ENCODE results near the gene ZNF614.
"Not testable (repeated sequence)": the region's sequence is repeated elsewhere in the genome, so short reads cannot be mapped to it uniquely, and the experiment has no call there.

The ZNF614 gene

DNA sequence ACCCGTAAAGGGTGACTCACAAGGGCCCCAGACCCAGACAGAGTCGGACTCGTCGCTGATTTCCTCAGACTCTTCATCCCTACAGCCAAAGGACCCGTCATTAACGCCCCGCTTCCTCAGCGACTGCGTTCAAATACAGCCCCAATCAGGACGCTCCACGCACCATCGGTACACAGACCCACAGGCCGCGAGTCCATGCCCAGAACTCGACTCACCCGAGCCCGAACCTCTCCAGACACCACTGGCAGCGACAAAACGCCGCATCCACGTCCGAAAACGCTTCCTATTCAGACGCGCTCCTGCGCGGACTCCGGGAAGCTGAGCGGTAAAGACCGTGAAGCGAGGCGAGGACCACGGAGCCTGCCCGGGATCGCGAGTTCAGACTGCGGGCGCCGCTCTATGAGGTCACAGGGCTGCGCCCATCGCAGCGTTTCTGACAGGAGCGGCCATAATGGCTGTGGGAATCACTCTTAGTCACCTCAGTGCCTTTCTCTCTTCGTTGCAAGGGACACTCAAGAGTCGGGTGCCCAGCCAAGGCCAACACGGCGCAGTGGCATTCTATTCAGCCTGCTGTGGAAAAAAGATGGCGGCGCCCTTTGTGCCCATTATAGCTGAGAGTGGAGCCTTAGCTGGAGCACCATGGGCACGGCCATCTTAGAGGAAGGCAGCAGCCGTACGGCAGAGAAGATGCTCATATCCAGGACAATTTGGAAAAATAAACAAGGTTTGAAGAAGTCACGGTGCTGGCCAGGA is at the start of gene ZNF614:
Gene ZNF614 (minus strand): TSS at position 353 of the 753 bp plus-strand sequence. CDS start 2,634 bp downstream, outside the sequence.
- peak; percentile 89 for DNase-seq

DNA sequence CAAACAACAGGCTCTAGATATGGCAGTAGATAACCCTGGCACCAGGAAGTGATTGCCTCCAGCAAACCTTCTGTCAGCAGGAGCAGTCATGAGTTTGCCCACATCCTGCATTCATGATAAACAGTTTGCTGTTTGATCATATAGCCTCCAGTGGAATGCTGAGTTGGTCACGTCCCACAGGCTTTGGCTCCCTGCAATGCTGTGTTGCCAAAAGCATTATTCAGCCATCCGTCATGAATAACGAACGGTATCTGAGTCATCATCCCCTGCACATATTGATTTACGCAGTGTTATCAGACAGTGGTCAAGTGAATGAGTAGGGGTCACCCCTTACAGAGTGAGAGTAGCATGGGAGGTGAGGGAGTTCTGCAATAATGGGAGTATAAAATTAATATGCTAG is 42.3 kb upstream of the ZNF614 start:
- no peak for DNase-seq

DNA sequence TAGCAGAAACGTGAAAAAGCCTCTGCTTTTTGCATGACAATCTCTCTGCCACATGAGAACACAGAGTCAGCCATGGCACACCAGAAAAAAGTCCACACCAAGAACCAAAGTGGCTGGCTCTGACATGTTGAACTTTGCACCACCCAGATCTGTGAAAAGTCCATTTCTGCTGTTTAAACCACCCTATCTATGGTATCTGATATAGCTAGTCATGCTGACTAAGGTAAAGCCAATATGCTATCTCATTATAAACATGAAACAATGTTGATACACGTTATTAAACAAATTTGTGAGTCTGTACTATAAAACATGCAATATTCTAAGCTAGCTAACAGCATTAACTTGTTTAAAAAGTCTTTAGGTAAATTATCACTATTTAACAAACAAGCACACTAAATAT is 41.5 kb upstream of the ZNF614 start:
- no peak for DNase-seq

DNA sequence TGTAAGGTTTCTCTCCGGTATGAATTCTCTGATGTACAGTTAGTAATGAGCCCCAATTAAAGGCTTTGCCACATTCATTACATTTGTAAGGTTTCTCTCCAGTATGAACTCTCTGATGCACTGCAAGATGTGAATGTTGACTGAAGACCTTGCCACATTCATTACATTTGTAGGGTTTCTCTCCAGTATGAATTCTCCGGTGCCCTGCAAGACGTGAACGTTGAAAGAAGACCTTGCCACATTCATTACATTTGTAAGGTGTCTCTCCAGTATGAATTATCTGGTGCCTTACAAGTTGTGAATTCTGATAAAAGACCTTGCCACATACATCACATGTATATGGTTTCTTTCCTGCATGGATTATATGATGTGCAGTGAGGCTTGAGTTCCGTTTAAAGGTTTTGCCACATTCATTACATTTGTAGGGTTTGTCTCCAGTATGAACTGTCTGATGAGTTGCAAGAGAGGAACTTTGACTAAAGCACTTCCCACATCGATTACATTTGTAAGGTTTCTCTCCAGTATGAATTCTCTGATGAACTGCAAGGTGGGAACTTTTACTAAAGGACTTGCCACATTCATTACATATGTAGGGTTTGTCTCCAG is 38.2 kb upstream of the ZNF614 start:
- DNase-seq, result no peak

DNA sequence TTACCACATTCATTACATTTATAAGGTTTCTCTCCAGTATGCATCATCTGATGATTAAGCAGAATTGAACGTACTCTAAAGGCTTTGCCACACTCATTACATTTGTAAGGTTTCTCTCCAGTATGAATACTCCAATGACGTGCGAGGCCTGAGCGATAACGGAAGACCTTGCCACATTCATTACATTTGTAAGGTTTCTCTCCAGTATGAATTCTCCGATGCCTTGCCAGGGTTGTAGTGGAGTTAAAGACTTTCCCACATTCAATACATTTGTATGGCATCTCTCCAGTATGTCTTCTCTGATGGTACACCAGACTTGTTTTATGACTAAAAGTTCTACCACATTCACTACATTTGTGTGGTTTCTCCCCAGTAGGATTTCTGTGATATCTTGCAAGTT is 37.2 kb upstream of the ZNF614 start:
- no peak for DNase-seq

DNA sequence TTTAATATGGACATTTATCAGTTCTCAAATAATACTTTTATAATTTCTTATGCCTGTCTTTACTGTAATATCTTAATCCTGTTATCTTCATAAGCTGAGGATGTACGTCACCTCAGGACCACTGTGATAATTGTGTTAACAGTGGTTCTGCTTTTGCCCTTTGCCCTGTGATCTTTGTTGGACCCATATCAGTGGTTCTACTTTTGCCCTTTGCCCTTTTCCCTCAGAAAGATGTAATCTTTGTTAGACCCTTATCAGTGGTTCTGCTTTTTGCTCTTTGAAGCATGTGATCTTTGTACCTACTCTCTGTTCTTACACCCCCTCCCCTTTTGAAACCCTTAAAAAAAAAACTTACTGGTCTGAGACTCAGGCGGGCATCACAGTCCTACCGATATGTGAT is 28.3 kb upstream of the ZNF614 start:
- DNase-seq, result not testable (repeated sequence)

DNA sequence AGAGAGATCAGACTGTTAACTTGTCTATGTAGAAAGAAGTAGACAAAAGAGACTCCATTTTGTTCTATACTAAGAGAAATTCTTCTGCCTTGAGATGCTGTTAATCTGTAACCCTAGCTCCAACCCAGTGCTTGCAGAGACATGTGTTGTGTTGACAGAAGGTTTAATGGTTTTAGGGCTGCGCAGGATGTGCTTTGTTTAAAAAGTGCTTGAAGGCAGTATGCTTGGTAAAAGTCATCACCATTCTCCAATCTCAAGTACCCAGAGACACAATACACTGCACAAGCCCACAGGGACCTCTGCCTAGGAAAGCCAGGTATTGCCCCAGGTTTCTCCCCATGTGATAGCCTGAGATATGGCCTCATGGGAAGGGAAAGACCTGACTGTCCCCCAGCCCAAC is 23.6 kb upstream of the ZNF614 start:
- not testable (repeated sequence) for DNase-seq

DNA sequence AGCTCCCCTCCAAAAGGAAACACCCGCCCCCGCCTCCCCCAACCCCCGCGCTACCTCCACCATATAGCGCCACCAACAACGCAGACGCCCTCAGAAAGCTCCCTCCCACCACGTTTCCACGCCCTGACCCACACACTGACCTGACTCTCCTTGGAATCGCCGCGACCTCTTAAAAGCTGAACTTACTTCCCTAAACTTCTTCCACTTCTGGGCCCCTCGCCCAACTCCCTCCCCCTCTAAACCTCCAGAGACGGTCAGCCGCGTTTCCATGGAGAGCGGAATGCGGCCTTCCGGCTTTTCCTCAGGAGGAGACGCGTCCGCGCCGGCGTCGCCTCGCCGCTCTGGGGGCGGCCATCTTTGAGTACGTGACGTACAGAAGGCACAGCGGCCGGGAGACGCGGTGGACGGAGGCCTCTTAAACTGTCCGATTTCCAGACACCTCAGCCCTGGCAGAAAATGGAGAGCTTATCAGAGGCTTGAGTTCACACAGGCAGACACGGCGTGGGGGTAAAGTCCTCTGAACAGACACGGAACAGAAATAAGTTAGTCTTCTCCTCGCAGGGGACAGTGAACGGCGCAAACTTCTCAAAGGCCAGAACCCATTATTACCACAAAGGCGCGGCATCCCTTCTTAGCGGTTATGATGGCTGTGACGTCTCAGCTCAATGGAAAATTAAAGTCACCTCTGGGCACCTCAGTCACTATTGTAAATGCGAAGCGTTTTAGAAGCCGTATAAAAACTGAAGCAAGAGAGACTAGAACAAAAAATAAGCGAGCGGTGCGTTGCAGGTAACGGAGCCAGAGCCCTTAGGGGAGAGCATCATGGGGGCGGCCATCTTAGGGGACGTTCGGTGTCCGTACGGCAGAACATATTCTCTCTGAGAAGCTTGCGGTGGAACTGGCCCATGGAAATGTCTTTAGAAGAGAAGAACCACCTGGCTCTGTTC is 20.6 kb upstream of the ZNF614 start, which contains the start of gene ZNF432:
Gene ZNF432 (minus strand): TSS at position 284 of the 947 bp plus-strand sequence. CDS start 1,970 bp downstream, outside the sequence.
- peak; percentile 89 for DNase-seq

DNA sequence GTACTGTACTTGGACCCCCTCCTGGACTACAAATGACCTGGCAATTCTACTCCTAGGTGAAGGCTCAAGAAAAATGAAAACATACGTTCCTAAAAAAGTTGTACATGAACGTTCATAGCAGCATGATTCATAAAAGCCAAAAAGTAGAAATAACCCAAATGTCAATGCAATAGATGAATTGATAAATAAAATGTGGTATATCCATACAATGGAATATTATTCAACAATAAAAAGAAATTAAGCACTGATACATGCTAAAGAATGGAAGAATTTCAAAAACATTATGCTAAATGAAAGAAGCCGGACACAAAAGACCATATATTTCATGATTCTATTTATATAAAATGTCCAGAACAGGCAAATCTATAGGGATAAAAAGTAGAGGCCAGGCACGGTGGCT is 11.0 kb upstream of the ZNF614 start:
- no peak for DNase-seq

DNA sequence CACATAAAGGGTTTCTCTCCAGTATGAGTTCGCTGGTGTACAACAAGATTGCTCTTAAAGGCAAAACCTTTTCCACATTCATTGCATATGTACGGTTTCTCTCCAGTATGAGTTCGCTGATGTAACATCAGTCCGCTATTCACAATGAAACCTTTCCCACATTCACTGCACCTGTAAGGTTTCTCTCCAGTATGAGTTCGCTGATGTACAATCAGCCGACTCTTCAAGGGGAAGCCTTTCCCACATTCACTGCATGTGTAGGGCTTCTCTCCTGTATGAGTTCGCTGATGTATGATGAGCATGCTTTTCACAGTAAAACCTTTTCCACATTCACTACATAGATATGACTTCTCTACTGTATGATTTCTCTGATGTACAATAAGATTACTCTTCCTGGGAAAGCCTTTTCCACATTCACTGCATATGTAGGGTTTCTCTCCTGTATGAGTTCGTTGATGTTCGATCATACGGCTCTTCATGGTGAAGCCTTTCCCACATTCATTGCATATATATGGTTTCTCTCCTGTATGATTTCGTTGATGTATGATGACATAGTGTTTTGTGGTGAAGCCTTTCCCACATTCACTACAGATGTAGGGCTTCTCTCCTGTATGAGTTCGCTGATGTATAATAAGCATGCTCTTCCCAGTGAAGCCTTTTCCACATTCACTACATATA is 6.0 kb upstream of the ZNF614 start:
- DNase-seq, result no peak

DNA sequence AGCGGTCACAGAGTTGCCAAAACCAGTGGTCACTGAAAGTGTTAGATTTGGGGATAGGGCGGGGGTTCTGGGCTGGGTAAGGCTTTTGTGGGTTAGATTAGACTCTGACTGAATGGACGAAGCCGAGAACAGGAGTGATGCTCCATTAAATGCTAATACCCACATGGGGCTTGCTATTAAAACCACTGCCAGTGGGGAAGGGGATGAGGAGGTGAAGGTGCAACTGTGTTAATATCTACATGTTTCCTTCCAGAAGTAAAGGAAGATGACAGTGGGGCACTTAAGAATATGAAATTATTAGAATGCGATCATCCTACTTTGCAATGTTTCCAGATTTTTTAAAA is 573 bp upstream of the ZNF614 start:
- DNase-seq, result no peak

DNA sequence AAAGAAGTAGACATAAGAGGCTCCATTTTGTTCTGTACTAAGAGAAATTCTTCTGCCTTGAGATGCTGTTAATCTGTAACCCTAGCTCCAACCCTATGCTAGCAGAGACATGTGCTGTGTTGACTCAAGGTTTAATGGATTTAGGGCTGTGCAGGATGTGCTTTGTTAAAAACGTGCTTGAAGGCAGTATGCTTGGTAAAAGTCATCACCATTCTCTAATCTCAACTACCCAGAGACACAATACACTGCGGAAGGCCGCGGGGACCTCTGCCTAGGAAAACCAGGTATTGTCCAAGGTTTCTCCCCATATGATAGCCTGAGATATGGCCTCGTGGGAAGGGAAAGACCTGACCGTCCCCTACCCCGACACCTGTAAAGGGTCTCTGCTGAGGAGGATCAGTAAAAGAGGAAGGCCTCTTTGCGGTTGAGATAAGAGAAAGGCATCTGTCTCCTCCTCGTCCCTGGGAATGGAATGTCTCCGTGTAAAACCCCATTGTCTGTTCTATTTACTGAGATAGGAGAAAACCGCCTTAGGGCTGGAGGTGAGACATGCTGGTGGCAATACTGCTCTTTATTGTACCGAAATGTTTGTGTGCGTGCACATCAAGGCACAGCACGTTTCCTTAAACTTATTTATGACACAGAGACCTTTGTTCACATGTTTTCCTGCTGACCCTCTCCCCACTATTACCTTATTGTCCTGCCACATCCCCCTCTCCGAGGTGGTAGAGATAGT is 1.8 kb downstream of the ZNF614 start:
- DNase-seq, result not testable (repeated sequence)

DNA sequence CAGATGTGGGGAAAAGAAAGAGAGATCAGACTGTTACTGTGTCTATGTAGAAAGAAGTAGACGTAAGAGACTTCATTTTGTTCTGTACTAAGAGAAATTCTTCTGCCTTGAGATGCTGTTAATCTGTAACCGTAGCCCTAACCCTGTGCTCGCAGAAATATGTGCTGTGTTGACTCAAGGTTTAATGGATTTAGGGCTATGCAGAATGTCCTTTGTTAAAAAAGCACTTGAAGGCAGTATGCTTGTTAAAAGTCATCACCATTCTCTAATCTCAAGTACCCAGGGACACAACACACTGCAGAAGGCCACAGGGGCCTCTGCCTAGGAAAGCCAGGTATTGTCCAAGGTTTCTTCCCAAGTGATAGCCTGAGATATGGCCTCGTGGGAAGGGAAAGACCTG is 3.7 kb downstream of the ZNF614 start:
- not testable (repeated sequence) for DNase-seq

DNA sequence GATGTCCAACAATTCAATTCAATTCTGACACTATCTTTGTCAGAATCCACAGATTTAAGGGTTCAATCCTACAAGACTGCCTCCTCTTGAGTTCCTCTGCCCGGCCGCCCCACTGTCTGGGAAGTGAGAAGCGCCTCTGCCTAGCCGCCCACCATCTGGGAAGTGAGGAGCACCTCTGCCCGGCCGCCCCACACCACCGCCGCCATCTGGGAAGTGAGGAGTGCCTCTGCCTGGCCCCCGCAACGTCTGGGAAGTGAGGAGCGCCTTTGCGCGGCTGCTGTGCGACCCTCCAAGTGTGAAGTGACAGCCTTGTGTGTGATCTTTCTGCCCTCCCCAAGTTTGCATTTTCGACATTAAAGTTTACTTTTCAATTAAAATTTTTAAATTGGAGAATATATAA is 6.0 kb downstream of the ZNF614 start:
- DNase-seq, result no peak

DNA sequence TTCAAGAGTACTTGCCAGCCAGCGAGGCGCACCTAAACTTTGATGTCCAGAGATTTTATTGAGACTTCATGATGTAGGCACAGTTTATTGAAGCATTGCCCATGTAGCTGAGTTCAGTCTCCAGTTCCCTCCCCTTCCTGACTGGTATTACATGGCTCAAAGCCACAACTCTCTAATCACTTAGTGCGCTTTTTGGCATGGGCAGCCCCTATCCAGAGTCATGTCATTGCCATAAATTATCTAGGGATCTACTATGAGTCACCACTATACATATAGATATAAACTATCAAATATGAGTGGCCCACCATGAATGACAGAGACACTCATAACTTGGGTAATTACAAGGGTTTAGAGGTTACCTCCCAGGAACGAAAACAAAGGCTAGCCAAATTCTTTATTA is 7.7 kb downstream of the ZNF614 start:
- DNase-seq, result no peak

DNA sequence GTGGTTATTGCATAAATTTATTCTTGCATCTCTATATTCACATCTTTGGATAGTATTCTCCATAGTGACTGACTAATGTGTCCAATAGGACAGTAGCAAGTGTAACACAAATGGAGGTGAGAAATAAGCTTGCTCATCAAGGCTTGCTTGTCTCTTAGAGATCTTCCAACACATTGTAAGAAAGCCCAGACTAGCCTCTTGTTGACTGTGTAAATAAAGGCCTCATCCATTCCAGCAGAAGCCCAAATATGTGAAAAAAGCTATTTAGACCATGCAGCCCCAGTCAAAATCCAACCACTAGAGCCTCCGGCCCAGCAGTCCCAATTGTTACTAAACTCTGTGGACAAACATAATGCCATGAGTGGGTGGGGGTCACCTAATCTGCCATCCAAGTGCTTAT is 17.5 kb downstream of the ZNF614 start:
- no peak for DNase-seq

DNA sequence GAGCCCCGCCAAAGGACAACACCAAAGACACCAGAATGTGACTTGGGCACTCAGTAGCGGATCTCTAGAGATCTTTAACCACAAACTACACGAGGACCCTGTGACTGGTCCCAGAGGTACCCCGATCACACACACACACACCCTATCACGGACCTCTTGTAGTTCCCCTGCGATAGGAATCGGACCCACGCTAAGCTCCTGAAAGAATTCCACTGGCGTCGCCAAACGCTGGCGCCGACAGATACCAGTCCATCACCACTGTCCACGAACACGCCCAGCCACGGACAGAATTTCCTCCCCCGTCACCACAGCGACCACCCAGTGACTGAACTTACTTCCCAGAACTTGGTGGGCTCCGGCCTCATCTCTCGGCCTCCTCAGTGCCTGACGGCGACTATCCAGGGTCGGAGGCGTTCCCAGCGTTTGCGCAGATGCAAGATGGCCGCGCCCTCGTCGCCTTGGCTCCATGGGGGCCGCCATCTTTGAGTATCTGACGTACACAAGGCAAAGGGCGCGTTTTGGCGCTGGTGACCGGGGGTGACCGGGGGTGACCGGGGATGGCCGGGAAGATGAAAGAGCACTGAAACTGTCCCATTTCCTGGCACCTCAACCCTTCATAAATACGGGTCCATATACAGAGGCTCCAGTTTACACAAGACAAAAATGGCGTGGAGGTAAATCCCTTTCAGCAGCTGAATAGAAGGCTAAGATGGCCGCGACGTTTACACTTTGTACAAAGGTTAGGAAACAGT is 20.2 kb downstream of the ZNF614 start, which contains the start of gene ZNF615:
Gene ZNF615 (minus strand): TSS at position 406 of the 752 bp plus-strand sequence. CDS start 4,500 bp downstream, outside the sequence.
- DNase-seq, result peak; percentile 82

DNA sequence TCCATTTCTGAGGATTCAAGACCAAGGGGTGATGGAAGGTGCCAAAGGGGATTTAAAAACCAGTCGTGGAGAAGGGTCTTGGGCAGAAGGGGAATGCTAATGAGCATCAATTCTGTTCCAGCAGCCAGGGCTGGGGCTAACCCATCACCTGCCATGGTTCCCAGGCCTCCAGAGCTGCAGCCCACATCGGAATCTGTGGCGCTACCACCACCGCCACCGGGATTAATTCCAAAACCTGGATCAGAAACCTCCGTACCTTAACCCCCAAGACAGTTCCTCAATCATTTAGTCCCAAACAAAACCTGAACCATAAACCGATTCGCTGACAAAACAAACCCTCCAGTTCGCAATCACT is 20.8 kb downstream of the ZNF614 start:
- no peak for DNase-seq

DNA sequence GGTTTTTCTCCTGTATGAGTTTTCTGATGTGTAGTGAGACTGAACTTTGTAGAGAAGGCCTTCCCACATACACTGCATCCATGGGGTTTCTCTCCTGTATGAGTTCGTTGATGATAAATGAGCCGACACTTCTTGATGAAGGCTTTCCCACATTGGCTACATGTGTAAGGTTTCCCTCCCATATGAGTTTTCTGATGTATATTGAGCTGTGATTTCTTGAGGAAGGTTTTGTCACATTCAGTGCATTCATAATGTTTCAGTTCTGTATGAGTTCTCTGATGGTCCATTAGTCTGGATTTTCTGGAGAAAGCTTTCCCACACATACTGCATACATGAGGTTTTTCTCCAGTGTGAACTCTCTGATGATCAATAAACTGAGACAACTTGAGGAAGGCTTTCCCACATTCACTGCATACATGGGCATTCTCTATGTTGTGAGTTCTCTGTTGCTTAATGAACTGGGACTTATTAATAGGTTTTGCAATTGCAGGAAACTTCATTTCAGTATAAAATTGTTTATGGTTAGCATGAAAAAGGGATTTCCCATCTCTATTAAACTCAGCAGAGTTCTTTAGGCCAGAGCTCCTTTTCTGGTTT is 34.0 kb downstream of the ZNF614 start:
- DNase-seq, result no peak

DNA sequence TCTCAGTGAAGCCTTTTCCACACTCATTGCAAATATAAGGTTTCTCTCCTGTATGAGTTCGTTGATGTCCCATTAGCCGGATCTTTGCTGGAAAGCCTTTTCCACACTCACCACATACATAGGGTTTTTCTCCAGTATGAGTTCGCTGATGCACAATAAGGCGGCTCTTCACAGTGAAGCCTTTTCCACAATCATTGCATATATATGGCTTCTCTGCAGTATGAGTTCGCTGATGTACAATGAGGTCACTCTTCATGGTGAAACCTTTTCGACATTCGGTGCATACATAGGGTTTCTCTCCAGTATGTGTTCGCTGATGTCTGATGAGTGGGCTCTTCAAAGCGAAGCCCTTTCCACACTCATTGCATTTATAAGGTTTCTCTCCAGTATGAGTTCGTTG is 34.8 kb downstream of the ZNF614 start:
- no peak for DNase-seq

Measured in NCI-H2171 treated with DMSO at 0.1 percent for 48 hours (cell line).